Nephron progenitor cell (in vitro differentiated cells): Measurements from ENCODE around the gene TAF4.
"Not testable (repeated sequence)": the region's sequence is repeated elsewhere in the genome, so short reads cannot be mapped to it uniquely, and the experiment has no call there.

ENCODE experiments used
- DNase-seq: peaks from one replicate; pipeline ENCODE4 v3.0.0; 2021
- H3K27ac Mint-ChIP-seq: 2 replicates; pipeline ENCODE4 v1.8.0; 2021; ENCODE audit warnings: mild to moderate bottlenecking, moderate library complexity, mixed read lengths
- H3K27me3 Mint-ChIP-seq: 2 replicates; pipeline ENCODE4 v1.8.0; 2021; ENCODE audit warnings: mild to moderate bottlenecking, low read depth, mixed read lengths; ENCODE audit not compliant: poor library complexity
- H3K36me3 Mint-ChIP-seq: 2 replicates; pipeline ENCODE4 v1.8.0; 2021; ENCODE audit warnings: low read depth, mixed read lengths
- H3K4me1 Mint-ChIP-seq: 2 replicates; pipeline ENCODE4 v1.8.0; 2021; ENCODE audit warnings: mixed read lengths
- H3K4me3 Mint-ChIP-seq: 2 replicates; pipeline ENCODE4 v1.8.0; 2021; ENCODE audit warnings: mild to moderate bottlenecking, moderate library complexity, mixed read lengths
- H3K9me3 Mint-ChIP-seq: 2 replicates; pipeline ENCODE4 v1.8.0; 2021; ENCODE audit warnings: mild to moderate bottlenecking, moderate library complexity, mixed read lengths
- CTCF ChIP-seq: fragments of 200-600 bp; sonication (generic); IDR thresholded peaks from 2 replicates; pipeline ENCODE4 v1.5.0; 2021; ENCODE audit warnings: antibody characterized with exemption

TAF4 gene

DNA sequence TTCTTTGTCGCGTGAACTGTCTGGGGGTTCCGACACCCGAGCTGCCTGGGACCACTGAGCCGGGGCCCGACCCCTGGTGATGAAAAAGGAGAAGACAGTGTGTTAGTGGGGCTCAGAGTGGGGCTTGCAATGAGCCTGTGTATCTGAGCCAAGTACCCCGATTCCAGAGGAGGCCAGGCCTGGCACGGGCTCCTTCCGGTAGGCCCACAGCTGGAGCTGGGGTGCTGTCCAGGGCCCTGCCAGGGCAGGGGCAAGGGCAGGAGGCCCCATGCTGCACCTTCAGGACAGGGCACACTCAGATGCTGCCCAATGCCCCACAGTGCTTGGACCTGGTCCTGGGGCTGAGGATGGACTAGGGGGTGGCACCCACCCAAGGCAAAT lies 89.4 kb downstream of the TAF4 start:
- H3K27ac Mint-ChIP-seq, result peak overlapping the region; percentile 99
- peak overlapping the region; percentile 60 for H3K4me3 Mint-ChIP-seq
- TF ChIP-seq CTCF, result no peak
- no peaks in the 10 kb centered on the region for H3K27me3 Mint-ChIP-seq
- H3K36me3 Mint-ChIP-seq, result peaks cover 34% of the 10 kb centered on the region
- H3K9me3 Mint-ChIP-seq, result no peaks in the 10 kb centered on the region
- peak; percentile 33 for DNase-seq
- peaks cover 38% of the 10 kb centered on the region for H3K4me1 Mint-ChIP-seq

- Mint-ChIP-seq H3K36me3 (peaks cover 35% of the 10 kb centered on the region), H3K4me3 (peak overlapping the region; percentile 30), H3K9me3 (no peaks in the 10 kb centered on the region), H3K27me3 (no peaks in the 10 kb centered on the region), H3K27ac (peak overlapping the region; percentile 99), H3K4me1 (peaks cover 31% of the 10 kb centered on the region)
- TF ChIP-seq CTCF, result no peak
- no peak for DNase-seq
Measured at GRCh38 chr20:61975407-61976129, 90.1 kb downstream of the TAF4 start.

- Mint-ChIP-seq H3K4me1 (peaks cover 30% of the 10 kb centered on the region), H3K27ac (peak overlapping the region; percentile 90), H3K27me3 (no peaks in the 10 kb centered on the region), H3K36me3 (peaks cover 39% of the 10 kb centered on the region), H3K9me3 (no peaks in the 10 kb centered on the region), H3K4me3 (no peak overlapping the region)
- no peak for DNase-seq
- no peak for TF ChIP-seq CTCF
Measured at GRCh38 chr20:61974357-61974665, 91.4 kb downstream of the TAF4 start.

DNA sequence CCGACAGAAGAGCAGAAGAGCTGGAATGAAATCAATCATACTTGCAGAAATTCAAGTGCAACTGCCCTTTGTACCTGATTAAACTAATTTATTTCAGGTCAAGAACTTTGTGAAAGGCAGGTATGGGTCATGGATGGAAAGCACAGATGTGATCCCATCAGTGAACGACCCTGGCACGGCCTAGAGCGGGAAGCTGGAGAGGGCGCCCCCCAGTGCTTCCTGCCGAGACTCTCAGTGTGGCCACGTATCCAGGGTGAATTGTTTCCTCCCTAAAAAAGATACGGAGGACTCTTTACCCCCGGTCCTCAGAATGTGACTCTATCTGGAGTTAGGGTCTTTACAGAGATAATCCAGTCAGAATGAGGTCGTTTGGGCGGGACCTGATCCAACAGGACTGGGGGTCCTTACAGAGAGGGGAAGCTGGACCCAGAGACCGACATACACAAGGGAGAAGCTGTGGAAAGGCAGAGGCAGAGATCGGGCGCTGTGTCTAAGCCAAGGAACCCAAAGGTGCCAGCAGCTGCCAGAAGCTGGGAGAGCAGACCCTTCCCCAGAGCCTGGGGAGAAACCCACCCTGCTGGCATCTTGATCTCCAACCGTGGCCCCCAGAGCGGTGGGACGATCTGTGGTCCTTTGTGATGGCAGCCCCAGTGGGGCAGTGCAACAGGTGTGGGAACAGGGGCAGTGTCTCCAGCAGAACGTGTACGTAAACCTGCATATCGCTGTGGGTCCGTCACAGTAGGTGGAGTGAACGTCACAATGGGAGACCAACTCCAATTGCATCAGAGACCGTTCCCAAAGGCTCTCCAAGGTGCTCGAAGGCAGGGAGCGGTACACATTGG lies 91.9 kb downstream of the TAF4 start:
- Mint-ChIP-seq H3K36me3 (peaks cover 36% of the 10 kb centered on the region), H3K27ac (peak overlapping the region; percentile 29), H3K4me1 (peaks cover 30% of the 10 kb centered on the region), H3K27me3 (no peaks in the 10 kb centered on the region), H3K9me3 (no peaks in the 10 kb centered on the region), H3K4me3 (no peak overlapping the region)
- no peak for DNase-seq
- TF ChIP-seq CTCF, result no peak

DNA sequence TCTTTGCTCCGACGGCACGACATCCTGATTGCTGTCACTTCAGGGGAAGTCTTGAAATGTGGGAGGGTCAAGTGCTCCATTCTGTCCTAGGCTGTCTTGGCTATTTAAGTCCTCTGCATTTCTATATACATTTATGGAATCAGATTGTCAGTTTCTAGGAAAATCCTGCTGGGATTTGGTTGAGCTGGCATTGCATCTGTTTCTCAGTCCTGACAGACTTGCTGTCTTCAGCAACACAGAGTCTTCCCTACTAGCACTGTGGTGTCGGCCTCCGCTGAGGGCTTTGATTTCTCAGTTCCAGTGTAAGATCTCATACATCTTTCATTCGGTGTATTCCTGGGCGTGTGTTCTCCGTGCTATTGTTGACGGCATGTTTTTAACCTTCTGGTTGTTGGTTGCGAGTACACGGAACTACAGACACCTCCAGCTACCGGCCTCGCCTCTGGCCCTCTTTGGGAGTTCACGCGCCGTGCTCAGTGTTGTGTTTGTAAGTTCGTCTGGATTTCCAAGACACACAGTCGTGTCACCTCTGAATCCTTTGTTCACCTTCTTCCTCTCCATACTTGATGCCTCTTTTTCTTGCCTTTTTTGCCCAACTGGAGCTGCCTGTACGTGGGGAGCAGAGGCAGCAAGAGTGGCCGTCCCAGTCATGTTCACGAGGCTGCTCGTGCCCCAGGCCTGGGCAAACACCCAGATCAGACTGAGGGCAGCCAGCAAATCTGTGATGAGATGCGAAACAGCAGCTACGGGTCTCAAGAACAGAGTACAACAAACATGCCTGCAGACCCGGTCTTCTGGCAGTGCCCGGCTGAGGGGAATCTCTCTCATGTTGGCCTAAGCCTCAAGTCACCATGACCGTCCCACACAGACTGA lies 92.8 kb downstream of the TAF4 start:
- peaks cover 35% of the 10 kb centered on the region for H3K36me3 Mint-ChIP-seq
- DNase-seq, result no peak

GRCh38 chr20:61971595-61971994 lies 94.1 kb downstream of the TAF4 start:
- H3K27ac Mint-ChIP-seq, H3K27me3 Mint-ChIP-seq: not testable (repeated sequence)

More for the DNA sequence above, 92.8 kb downstream of the TAF4 start:
- Mint-ChIP-seq H3K4me1 (peaks cover 30% of the 10 kb centered on the region), H3K27me3 (no peaks in the 10 kb centered on the region), H3K4me3 (no peak overlapping the region), H3K9me3 (no peaks in the 10 kb centered on the region), H3K27ac (peak overlapping the region; percentile 29)
- TF ChIP-seq CTCF, result no peak

More at GRCh38 chr20:61971595-61971994, 94.1 kb downstream of the TAF4 start:
- not testable (repeated sequence) for H3K9me3 Mint-ChIP-seq, H3K4me3 Mint-ChIP-seq, DNase-seq
- Mint-ChIP-seq H3K4me1 (peaks cover 21% of the 10 kb centered on the region), H3K36me3 (peaks cover 35% of the 10 kb centered on the region)
